ELR (cell line): ENCODE data around the gene PLA2G6.

Source experiments
- DNase-seq: peaks from one replicate; pipeline ENCODE4 v3.0.0-alpha.2; 2015; ENCODE audit warnings: low read depth

Gene PLA2G6

GRCh38 chr22:38181453-38182200 is at the start of gene PLA2G6:
PLA2G6 (minus strand) TSS chr22:38181830; CDS start chr22:38169426, 12,404 bp downstream.
- DNase-seq, result peak; percentile 99

- no peak for DNase-seq
Observed at GRCh38 chr22:38230916-38231315, 49.3 kb upstream of the PLA2G6 start.

DNA sequence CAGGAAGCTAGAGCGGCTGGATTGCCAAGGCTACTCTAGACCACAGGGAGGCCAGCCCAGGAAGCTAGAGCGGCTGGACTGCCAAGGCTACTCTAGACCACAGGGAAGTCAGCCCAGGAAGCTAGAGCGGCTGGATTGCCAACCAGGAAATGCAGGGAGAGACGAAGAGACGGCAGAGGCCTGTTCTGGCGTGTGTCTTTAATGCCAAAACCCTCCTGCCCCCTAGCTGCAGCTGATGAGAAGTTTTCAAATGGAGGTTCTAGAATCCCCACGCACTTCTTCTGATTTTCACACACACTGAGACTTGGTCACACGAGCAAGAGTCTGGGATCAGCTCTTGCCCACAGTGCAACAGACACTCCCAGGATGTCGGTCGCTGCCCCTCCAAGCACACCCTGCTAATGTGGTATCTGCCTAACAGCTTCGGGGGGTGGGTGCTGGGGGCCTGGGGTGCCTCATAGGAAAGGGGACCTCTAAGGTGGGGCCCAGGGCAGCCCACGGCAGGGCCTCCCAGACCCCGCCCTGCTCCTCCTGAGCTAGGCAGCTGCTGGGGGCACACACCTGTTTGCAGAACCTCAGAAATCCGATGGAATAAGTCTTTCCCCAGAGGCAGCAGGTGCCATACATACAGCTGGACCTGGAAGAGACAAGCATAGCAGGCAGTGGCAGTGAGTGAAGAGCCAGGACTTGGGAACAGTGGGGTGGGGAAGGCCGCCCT is 48.6 kb upstream of the PLA2G6 start:
- DNase-seq, result no peak

DNA sequence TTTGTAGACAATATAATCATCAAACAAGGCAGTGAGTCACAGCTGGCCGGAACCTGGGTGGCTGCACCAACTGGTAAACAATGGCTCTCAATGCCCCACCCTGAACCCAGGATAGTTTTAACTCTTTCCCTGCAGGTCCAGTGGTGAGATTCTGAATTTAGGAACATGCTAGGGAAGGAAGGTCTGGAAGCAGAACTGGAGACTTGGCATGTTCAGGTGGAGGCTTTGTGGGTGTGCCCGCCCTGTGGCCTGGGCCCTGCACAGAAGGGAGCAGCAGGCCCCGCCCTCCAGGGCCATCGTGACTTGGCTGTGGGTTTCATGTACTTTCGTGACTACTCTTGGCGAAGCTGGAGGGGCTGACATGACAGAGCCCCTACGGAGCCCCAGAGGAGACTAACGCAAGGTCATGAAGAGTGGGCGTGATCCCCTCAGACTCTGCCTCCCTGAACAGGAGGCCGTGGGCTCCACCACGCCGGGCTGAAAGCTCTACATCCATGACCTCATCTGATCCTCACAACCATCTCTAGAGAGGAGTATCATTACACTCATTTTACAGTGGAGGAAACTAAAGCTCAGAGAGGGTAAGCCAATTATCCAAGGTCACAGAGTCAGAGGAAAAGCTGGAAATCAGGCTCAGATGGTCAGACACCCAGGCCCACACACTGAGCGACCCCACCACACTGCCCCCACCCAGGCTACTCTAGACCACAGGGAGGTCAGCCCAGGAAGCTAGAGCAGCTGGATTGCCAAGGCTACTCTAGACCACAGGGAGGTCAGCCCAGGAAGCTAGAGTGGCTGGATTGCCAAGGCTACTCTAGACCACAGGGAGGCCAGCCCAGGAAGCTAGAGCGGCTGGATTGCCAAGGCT is 47.5 kb upstream of the PLA2G6 start:
- peak; percentile 84 for DNase-seq

- DNase-seq, result no peak
Observed at GRCh38 chr22:38228326-38228872, 46.8 kb upstream of the PLA2G6 start.

- DNase-seq, result no peak
Observed at GRCh38 chr22:38226853-38227649, 45.4 kb upstream of the PLA2G6 start.

DNA sequence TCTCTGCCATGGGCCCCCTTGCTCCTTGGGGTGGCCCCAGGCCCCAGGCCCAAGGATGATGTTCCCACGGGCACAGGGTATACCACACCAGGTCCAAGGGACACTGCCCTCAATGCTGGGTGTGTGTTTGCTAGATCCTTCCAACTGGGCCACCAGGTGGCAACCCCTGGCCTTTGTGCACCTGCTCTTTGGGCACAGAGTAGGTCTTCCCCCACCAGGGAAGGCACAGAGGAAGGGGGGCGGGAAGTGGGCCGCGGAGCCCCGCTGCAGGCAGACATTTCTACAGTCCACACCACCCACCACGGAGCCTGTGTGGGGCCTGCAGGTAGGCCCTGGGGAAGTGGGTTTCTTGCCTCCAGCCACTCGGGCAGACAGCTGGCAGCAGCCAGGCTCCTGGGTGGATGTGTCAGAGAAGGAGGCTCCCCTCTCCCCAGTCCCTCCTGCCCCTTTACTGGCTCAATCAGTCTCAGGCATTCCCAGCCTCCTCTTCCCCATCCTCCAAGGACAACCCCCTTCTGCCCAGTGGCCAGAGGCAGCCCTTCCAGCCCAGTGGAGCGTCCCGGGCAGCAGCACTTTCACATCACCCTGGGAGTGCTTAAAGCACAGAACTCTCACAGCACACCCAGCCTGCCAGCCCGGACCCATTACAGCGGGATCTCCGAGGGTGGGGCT is 41.8 kb upstream of the PLA2G6 start:
- no peak for DNase-seq

- no peak for DNase-seq
Observed at GRCh38 chr22:38222797-38223119, 41.1 kb upstream of the PLA2G6 start.

DNA sequence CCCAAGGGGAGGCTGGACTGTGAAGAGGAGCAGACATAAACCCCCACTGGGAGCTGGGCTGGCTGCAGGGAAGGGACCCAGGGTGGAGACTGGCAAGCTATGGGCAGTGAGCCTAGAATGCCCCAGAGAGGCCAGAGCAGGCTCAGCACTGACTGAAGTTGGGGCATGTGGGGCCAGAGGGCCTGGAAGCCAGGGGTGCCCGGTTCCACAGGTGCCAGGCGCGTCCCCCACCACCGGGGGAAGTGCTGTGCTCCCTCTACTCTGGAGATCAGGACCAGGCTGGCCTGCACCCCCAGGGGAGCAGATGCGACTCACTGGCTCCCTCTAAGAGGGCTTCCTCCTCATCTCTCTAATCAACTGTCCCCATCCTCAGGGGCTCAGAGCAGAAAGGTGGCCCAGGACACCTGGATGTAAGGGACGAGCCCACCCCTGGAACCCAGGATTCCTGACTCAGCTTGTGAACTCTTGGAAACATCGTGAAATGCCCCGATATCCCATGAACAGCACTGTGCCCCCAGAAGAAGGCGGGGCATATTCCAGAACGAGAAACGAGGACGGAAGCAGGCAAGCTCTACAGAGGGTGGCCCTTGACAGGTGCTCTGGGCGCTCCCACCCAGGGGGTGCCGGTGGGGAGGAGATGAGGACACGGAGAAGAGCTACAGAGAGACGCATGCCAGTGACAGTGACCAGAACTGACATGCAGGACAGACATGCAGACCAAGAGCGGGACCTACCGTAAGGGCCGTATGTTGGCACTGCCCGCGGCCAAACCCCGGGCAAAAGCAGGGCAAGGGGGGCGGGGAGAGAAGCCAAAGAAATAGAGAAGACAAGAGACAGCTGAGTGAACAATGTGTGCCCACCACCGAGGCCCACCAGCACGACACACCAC is 40.5 kb upstream of the PLA2G6 start:
- no peak for DNase-seq

- no peak for DNase-seq
Observed at GRCh38 chr22:38221407-38221806, 39.8 kb upstream of the PLA2G6 start.

DNA sequence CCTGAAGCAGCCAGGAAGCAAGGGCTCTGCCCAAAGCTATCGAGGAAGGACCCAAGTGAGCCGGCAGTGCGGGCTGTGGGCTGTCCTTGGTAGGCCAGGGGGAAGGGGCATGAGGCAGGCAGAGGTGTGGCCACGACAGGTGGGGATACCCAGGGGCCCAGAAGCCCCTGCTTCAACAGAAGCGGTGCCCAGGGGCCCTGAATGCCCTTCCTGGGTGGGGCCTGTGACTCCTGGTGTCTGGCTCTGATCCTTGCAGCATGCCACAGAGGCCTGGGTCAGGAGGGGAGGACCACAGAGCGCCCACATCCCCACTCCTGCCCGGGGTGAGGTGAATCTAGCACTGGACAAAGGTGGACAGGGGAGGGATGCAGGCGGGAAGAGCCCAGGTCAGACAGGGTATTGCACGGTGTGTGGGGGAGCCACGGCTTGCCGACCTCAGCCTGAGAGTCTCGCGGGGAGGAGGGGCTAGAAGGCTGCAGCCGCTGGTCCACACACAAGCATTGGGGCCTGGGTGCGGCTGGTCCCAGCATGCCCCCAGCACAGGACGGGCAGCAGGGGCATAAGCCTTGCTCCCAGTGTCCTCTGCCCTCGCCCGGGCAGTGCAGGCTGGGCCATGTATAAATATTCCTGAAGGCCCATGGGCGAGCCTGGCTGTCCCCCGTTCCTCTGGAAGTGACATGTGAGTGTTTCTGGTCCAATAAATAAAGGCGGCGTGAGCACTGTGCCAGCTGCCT is 39.2 kb upstream of the PLA2G6 start:
- no peak for DNase-seq

- DNase-seq, result no peak
Observed at GRCh38 chr22:38220163-38220562, 38.5 kb upstream of the PLA2G6 start.

DNA sequence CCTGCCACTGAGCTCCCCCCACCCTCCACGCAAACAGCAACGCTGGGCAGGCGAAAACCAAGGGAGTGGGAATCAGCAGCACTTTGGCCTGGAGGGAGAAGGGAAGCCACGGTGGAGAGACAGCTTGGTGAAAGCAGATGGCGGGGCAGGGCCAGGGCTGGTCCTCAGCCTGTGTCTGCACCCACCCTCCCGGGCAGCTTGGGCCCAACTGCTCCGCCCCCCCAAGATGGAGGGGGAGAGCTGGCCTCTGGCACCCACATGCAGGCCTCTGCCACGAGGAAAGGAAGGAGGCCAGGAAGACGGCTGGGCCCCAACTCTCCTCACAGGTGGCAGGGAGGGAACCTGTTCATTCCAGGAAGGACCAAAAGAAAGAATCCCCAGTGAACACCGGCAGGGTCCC is 38.0 kb upstream of the PLA2G6 start:
- DNase-seq, result no peak

DNA sequence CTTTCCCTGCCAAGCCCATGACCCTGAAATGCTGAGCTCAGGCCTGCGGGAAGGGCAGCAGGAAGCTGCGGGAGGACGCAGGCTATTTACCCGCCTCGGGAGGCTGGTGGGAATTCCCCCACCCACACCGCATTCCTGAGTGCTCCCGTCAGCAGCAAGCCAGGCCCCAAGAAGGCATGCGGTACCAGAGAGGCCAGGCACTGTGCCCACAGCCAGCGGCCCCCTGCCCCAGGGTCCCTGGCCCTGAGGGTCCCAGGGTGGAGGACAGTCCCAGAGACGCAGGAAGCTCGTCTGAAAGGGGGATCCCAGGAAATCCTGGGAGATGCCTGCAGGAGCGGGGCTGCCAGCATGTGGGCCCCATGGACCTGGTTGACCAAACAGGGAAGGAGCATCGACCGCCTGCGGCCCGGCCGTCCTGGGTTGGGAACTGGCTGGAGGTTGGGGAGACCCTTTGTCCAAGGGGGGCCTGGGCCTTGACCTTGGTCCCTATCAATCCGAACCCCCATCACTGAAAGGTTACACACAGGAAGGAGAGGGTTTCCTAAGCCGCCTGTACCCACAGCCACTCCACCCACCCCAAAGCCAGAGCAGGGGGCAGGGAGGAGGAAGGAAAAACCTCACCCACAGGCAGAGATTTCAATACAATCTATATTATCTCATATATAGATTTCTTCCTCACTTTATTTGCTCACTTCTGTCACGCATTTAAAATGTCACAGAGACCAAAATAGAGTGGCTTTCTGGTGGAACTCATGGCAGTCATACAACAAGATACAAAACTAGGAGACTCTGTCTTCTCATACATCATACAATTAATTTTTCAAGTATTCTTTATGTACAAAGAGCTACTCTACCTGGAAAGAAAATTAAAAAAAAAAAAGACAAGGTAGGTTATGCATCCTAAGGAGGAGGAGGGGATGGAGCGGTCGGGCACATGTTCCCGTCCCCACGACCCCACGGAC is 37.3 kb upstream of the PLA2G6 start:
- DNase-seq, result peak; percentile 97

GRCh38 chr22:38215156-38216038 is 33.8 kb upstream of the PLA2G6 start:
- DNase-seq, result no peak

GRCh38 chr22:38214302-38215056 is 32.8 kb upstream of the PLA2G6 start:
- DNase-seq, result peak; percentile 50

- no peak for DNase-seq
Observed at GRCh38 chr22:38213990-38214301, 32.3 kb upstream of the PLA2G6 start.
